Colonic mucosa (tissue), 4 donors: ENCODE data around the gene GPHN. TPM values are rescaled to one million over a fixed set of nuclear protein-coding genes. Genes with fewer than 3 reads are reported as not detected.

Experiments used
- DNase-seq: peaks from one replicate; pipeline ENCODE4 v3.0.0-alpha.2; 2020
- H3K27ac ChIP-seq: fragments of 200-600 bp; one replicate; pipeline ENCODE4 v1.8.0; 2021
- H3K27me3 ChIP-seq: fragments of 200-600 bp; one replicate; pipeline ENCODE4 v1.8.0; 2021
- H3K36me3 ChIP-seq: fragments of 200-600 bp; one replicate; pipeline ENCODE4 v1.8.0; 2021
- H3K4me1 ChIP-seq: fragments of 200-600 bp; one replicate; pipeline ENCODE4 v1.8.0; 2021; ENCODE audit warnings: mild to moderate bottlenecking
- H3K4me3 ChIP-seq: fragments of 200-600 bp; one replicate; pipeline ENCODE4 v1.8.0; 2021
- H3K9ac ChIP-seq, 2 donors: one replicate each; pipeline ENCODE4 v1.7.0; 2013; ENCODE audit warnings: control low read depth in 2 of 2, low read depth in 2 of 2, low read length in 2 of 2
- H3K9me3 ChIP-seq: fragments of 200-600 bp; one replicate; pipeline ENCODE4 v1.8.0; 2021
- intact Hi-C: fragments of 100-400 bp; cut with DNase I; formaldehyde crosslinking; loops from one replicate; pipeline ENCODE4 v1.14.1; 2022
- total RNA-seq, 2 donors: library from RNA; stranded (reverse); fragmentation: NEBNext Ultra II Directional in 1 of 2; extraction: Animal tissue kit (Norgen Biotek cat#: 25700) in 1 of 2; gene quantifications; one replicate each; pipeline ENCODE4 v1.2.1, GENCODE V29; 2021
- TF ChIP-seq, protein P1 (sequence below): fragments of 200-600 bp; IDR thresholded peaks from one replicate; pipeline ENCODE4 v1.8.0; 2022; ENCODE audit warnings: antibody characterized with exemption, mild to moderate bottlenecking
- donor health status: healthy.
- donor health status: DM: no; HTN: no; CAD: no.
- donor health status: DM: no; HTN: no; CAD: no.

GPHN gene
- total RNA-seq, 2 donors from 2014 or later, result 32.0 to 45.2 TPM

DNA sequence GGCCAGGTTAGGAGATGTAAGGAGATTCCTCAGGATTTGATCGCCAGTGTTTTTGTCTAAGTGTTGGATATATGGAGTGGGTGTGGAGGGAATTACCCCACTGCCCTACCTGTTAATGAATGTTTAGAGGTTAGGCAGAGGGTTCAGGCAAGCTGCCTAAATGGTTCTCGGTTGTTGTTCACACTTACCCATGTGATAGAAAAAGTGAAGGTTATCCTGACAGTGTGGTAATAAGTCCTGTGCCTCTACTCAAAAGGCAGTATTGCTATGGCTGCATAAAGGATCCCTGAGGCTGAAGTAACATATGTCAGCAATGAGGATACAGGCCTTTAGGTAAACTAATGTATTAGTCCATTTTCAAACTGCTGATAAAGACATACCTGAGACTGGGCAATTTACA, 112.0 kb downstream of the GPHN start:
- no peaks in the 10 kb centered on the region for H3K4me1 ChIP-seq
- no peak overlapping the region for H3K27ac ChIP-seq
- H3K27me3 ChIP-seq, result no peaks in the 10 kb centered on the region
- H3K9me3 ChIP-seq, result no peaks in the 10 kb centered on the region
- no peak for DNase-seq
- no peak overlapping the region for H3K9ac ChIP-seq
- H3K4me3 ChIP-seq, result no peak overlapping the region
- H3K36me3 ChIP-seq, result no peaks in the 10 kb centered on the region
- intact Hi-C loops, result loop anchor here (10.0 kb wide), 1 partner anchor 495 kb away; no protein-coding TSS in a partner anchor
- TF ChIP-seq, protein P1, sequence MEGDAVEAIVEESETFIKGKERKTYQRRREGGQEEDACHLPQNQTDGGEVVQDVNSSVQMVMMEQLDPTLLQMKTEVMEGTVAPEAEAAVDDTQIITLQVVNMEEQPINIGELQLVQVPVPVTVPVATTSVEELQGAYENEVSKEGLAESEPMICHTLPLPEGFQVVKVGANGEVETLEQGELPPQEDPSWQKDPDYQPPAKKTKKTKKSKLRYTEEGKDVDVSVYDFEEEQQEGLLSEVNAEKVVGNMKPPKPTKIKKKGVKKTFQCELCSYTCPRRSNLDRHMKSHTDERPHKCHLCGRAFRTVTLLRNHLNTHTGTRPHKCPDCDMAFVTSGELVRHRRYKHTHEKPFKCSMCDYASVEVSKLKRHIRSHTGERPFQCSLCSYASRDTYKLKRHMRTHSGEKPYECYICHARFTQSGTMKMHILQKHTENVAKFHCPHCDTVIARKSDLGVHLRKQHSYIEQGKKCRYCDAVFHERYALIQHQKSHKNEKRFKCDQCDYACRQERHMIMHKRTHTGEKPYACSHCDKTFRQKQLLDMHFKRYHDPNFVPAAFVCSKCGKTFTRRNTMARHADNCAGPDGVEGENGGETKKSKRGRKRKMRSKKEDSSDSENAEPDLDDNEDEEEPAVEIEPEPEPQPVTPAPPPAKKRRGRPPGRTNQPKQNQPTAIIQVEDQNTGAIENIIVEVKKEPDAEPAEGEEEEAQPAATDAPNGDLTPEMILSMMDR, result no peak

DNA sequence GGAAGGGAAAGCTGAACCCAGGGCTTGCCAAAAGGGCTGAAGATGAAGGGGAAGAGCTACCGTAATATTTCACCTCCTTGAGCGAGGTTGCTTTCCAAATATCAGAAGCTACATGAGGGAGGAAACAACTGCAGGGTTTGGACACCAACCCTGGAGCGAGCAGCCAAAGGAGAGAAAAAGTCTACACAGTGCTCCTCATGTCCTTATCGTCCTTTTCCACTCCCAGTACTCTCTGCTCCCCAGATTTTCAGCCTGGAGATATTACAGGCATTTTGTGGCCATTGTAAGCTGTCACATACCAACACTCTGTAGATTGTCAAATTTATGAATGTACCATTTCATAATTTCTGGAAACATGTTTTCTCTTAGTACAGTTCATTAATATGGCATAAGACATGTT, 115.9 kb downstream of the GPHN start:
- H3K4me3 ChIP-seq, result no peak overlapping the region
- no peak overlapping the region for H3K9ac ChIP-seq
- H3K4me1 ChIP-seq, result no peaks in the 10 kb centered on the region
- no peaks in the 10 kb centered on the region for H3K27me3 ChIP-seq
- intact Hi-C loops, result loop anchor here (10.0 kb wide), 1 partner anchor 491 kb away; no protein-coding TSS in a partner anchor
- no peak overlapping the region for H3K27ac ChIP-seq
- DNase-seq, result no peak
- no peaks in the 10 kb centered on the region for H3K36me3 ChIP-seq
- TF ChIP-seq, protein P1, result no peak
- no peaks in the 10 kb centered on the region for H3K9me3 ChIP-seq

DNA sequence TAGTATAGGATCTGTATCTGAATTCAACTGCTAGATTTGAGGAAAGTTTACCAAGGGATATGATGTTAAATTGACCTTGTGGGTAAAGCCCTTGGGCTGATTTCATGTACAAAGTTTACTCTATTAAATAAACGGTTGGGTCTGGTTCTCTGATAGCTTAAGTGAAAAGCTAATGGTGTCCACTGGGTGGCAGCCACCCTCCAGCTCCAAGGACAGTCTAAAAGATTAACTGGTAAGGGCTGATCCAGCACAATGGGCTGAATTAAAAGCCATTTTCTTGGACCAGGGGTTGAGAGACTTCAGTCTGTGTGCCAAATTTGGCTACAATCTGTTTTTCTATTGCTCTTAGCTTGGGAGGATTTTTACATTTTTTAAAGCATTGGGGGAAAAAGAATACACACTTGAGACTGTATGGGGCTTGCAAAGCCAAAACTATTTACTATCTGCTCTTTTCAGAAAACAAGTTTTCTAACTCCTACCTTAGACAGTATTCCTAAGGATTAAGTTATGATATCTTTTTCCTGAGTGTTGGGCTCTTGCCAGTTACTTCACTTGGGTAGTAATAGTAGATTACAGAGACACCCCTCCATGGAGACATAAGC, 116.5 kb downstream of the GPHN start:
- Histone ChIP-seq H3K27ac (no peak overlapping the region), H3K36me3 (no peaks in the 10 kb centered on the region), H3K27me3 (no peaks in the 10 kb centered on the region), H3K4me1 (no peaks in the 10 kb centered on the region), H3K9me3 (no peaks in the 10 kb centered on the region), H3K9ac (no peak overlapping the region), H3K4me3 (no peak overlapping the region)
- intact Hi-C loops, result loop anchor here (10.0 kb wide), 1 partner anchor 490 kb away; no protein-coding TSS in a partner anchor
- DNase-seq, result peak; percentile 37
- TF ChIP-seq, protein P1, result peak; percentile 46

DNA sequence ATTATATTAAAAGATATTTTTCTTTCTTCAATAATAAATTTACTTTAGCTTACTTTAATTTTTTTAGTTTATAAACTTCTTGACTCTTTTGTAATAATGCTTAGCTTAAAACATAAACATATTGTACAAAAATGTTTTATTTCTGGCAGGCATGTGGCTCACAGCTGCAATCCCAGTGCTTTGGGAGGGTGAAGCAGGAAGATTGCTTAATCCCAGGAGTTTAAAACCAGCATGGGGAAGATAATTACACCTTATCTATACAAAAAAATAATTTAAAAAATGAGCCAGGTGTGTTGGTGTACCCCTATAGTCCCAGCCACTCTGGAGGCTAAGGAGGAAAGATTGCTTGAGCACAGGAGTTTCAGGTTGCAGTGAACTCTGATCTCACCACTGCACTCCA, 120.7 kb downstream of the GPHN start:
- no peaks in the 10 kb centered on the region for H3K4me1 ChIP-seq
- intact Hi-C loops, result loop anchor here (10.0 kb wide), 1 partner anchor 486 kb away; no protein-coding TSS in a partner anchor
- H3K27me3 ChIP-seq, result no peaks in the 10 kb centered on the region
- TF ChIP-seq, protein P1, result no peak
- DNase-seq, result no peak
- H3K27ac ChIP-seq, result no peak overlapping the region
- no peaks in the 10 kb centered on the region for H3K36me3 ChIP-seq
- no peak overlapping the region for H3K4me3 ChIP-seq
- H3K9me3 ChIP-seq, result no peaks in the 10 kb centered on the region
- no peak overlapping the region for H3K9ac ChIP-seq

DNA sequence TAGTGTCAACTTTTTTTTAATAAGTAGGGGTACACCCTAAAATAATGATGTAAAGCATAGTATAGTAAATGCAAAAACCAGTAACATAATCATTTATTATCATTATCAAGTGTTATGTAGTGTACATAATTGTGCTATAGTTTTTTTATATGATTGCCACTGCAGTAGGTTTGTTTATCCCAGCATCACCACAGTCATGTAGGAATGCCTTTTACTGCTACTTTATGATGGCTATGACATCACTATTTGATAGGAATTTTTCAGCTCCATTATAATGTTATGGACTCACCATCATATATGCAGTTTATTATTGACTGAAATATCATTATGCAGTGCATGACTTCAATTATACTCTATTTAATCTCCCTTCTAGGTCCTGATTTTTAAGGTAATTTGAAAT, 121.6 kb downstream of the GPHN start:
- intact Hi-C loops, result loop anchor here (10.0 kb wide), 1 partner anchor 485 kb away; no protein-coding TSS in a partner anchor
- Histone ChIP-seq H3K9me3 (no peaks in the 10 kb centered on the region), H3K4me3 (no peak overlapping the region), H3K27ac (no peak overlapping the region), H3K27me3 (no peaks in the 10 kb centered on the region), H3K36me3 (no peaks in the 10 kb centered on the region), H3K9ac (no peak overlapping the region), H3K4me1 (no peaks in the 10 kb centered on the region)
- no peak for DNase-seq
- TF ChIP-seq, protein P1, result no peak
